HG03558 (cell line): ENCODE results near the gene AGPAT1.
"Not testable (repeated sequence)": the region's sequence is repeated elsewhere in the genome, so short reads cannot be mapped to it uniquely, and the experiment has no call there.

Experiments
- ATAC-seq: cut with Tn5 transposase; IDR thresholded peaks from one replicate; pipeline ENCODE4 v1.9.1; 2021; ENCODE audit warnings: moderate number of reproducible peaks; ENCODE audit not compliant: unreplicated experiment; ENCODE audit errors: extremely low read depth

The AGPAT1 gene

GRCh38 chr6:32151863-32152768, 23.8 kb downstream of the AGPAT1 start, which contains the start of gene PRRT1:
PRRT1 (minus strand) TSS chr6:32151939; CDS start chr6:32151827, 112 bp downstream.
- no peak for ATAC-seq

GRCh38 chr6:32151181-32151862, 24.6 kb downstream of the AGPAT1 start:
- no peak for ATAC-seq

- no peak for ATAC-seq
Measured at GRCh38 chr6:32149932-32150870, 25.7 kb downstream of the AGPAT1 start.

GRCh38 chr6:32149092-32149755, 26.7 kb downstream of the AGPAT1 start:
- no peak for ATAC-seq

- ATAC-seq = no peak
Measured at GRCh38 chr6:32148289-32149091, 27.4 kb downstream of the AGPAT1 start.

- no peak for ATAC-seq
Measured at GRCh38 chr6:32147401-32148132, 28.3 kb downstream of the AGPAT1 start.

- ATAC-seq = no peak
Measured at GRCh38 chr6:32146687-32147086, 29.2 kb downstream of the AGPAT1 start.

GRCh38 chr6:32146287-32146686, 29.6 kb downstream of the AGPAT1 start:
- no peak for ATAC-seq

- not testable (repeated sequence) for ATAC-seq
Measured at GRCh38 chr6:32144238-32144637, 31.6 kb downstream of the AGPAT1 start.

- ATAC-seq = no peak
Measured at GRCh38 chr6:32140420-32141046, 35.4 kb downstream of the AGPAT1 start.

GRCh38 chr6:32139590-32139989, 36.3 kb downstream of the AGPAT1 start:
- no peak for ATAC-seq

- ATAC-seq = no peak
Measured at GRCh38 chr6:32137454-32137853, 38.4 kb downstream of the AGPAT1 start.

GRCh38 chr6:32133786-32134185, 42.1 kb downstream of the AGPAT1 start:
- ATAC-seq = no peak

GRCh38 chr6:32132110-32132509, 43.8 kb downstream of the AGPAT1 start:
- no peak for ATAC-seq

- ATAC-seq = no peak
Measured at GRCh38 chr6:32131439-32131948, 44.4 kb downstream of the AGPAT1 start.

- ATAC-seq = no peak
Measured at GRCh38 chr6:32129297-32130088, 46.4 kb downstream of the AGPAT1 start.

- ATAC-seq = no peak
Measured at GRCh38 chr6:32128751-32129296, 47.1 kb downstream of the AGPAT1 start.
